OCI-LY1 (cell line): ENCODE measurements around the gene HOXC11.

ENCODE experiments used
- EZH2 ChIP-seq: fragments of 200-600 bp; sonication (generic), shearing (Covaris generic); IDR thresholded peaks from 2 replicates; pipeline ENCODE4 v1.8.0; 2017; ENCODE audit warnings: borderline replicate concordance, mixed run types, mild to moderate bottlenecking, antibody characterized with exemption, low read length, moderate library complexity, mixed read lengths
- TF ChIP-seq, protein P1 (sequence below): fragments of 200-600 bp; sonication (generic), shearing (Covaris generic); IDR thresholded peaks from 2 replicates; pipeline ENCODE4 v1.5.1; 2017; ENCODE audit warnings: mild to moderate bottlenecking, antibody characterized with exemption, low read length, moderate library complexity, mixed read lengths

DNA sequence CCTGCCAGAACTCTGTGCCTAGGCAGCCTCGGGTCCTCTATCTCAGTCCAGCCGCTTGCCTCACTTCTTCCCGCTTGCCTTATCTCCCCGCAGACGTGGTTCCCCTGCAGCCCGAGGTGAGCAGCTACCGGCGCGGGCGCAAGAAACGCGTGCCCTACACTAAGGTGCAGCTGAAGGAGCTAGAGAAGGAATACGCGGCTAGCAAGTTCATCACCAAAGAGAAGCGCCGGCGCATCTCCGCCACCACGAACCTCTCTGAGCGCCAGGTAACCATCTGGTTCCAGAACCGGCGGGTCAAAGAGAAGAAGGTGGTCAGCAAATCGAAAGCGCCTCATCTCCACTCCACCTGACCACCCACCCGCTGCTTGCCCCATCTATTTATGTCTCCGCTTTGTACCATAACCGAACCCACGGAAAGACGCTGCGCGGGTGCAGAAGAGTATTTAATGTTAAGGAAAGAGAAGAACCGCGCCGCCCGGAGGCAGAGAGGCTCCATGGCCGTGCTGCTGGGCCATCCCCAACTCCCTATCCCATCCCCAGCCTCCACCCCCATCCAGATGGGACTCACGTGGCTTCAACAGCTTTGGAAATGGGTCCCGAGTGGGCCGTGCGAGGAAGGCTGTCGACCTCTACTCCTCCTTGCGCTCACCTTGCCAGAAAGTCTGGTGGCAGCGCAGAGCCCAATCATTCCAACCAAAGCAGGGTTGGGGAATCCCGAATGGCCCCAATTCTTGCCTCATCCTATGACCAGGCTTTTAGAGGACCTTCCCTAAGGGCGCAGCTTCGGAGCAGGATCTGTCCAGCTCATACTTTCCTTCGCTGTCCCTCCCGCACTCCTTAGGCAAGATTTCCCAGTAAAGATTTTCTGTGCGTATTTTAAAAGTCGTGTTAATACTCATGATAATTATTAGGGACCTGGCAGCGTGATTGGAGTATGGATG is 27.7 kb upstream of the HOXC11 start:
- TF ChIP-seq, protein P1, sequence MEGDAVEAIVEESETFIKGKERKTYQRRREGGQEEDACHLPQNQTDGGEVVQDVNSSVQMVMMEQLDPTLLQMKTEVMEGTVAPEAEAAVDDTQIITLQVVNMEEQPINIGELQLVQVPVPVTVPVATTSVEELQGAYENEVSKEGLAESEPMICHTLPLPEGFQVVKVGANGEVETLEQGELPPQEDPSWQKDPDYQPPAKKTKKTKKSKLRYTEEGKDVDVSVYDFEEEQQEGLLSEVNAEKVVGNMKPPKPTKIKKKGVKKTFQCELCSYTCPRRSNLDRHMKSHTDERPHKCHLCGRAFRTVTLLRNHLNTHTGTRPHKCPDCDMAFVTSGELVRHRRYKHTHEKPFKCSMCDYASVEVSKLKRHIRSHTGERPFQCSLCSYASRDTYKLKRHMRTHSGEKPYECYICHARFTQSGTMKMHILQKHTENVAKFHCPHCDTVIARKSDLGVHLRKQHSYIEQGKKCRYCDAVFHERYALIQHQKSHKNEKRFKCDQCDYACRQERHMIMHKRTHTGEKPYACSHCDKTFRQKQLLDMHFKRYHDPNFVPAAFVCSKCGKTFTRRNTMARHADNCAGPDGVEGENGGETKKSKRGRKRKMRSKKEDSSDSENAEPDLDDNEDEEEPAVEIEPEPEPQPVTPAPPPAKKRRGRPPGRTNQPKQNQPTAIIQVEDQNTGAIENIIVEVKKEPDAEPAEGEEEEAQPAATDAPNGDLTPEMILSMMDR, result no peak
- no peak for TF ChIP-seq EZH2
